MCF 10A (cell line): ENCODE measurements around the gene LMCD1. TPM values are rescaled to one million over a fixed set of nuclear protein-coding genes. Genes with fewer than 3 reads are reported as not detected.
A peak's percentile ranks its signal among the peaks of the same experiment; 100 is the strongest.

Experiments
- BruUV-seq: library from RNA; stranded (reverse); fragments of 400-500 nt; replicated peaks from 2 replicates; lab custom pipeline; 2021; lab: Mats Ljungman, UMichigan
- CTCF ChIA-PET: fragments of 300-600 bp; sonication (Branson Sonifier 250); formaldehyde crosslinking; extraction: SDS; loops from one replicate; lab custom pipeline; 2021; ENCODE audit warnings: antibody characterized with exemption, inconsistent platforms; lab: Yijun Ruan, JAX
- POLR2A ChIA-PET: fragments of 300-600, 350-650 bp; sonication (Branson Sonifier 250); formaldehyde crosslinking; extraction: SDS; loops from one replicate; lab custom pipeline; 2020; ENCODE audit warnings: antibody characterized with exemption, inconsistent platforms; lab: Yijun Ruan, JAX
- DNase-seq: peaks from one replicate; pipeline ENCODE4 v3.0.0-alpha.2; 2018; ENCODE audit not compliant: unreplicated experiment
- H3K27ac Mint-ChIP-seq: one replicate; pipeline ENCODE4 v1.8.0; 2022; ENCODE audit warnings: mild to moderate bottlenecking, low read depth, mixed read lengths; ENCODE audit not compliant: unreplicated experiment
- H3K27me3 Mint-ChIP-seq: one replicate; pipeline ENCODE4 v1.8.0; 2022; ENCODE audit warnings: mixed read lengths; ENCODE audit not compliant: insufficient read depth, unreplicated experiment
- H3K36me3 Mint-ChIP-seq: one replicate; pipeline ENCODE4 v1.8.0; 2022; ENCODE audit warnings: mild to moderate bottlenecking, moderate library complexity, mixed read lengths; ENCODE audit not compliant: insufficient read depth, unreplicated experiment
- H3K4me1 Mint-ChIP-seq: one replicate; pipeline ENCODE4 v1.8.0; 2022; ENCODE audit warnings: mixed read lengths; ENCODE audit not compliant: insufficient read depth, unreplicated experiment
- H3K4me3 Mint-ChIP-seq: one replicate; pipeline ENCODE4 v1.8.0; 2022; ENCODE audit warnings: mild to moderate bottlenecking, moderate library complexity, mixed read lengths; ENCODE audit not compliant: unreplicated experiment
- H3K9me3 Mint-ChIP-seq: one replicate; pipeline ENCODE4 v1.8.0; 2022; ENCODE audit warnings: mixed read lengths; ENCODE audit not compliant: unreplicated experiment
- intact Hi-C: fragments of 100-400 bp; cut with micrococcal nuclease; formaldehyde crosslinking; loops from 2 replicates; pipeline ENCODE4 v1.14.1; 2022
- total RNA-seq: library from RNA; stranded (reverse); gene quantifications from 2 replicates; pipeline ENCODE4 v1.2.3, GENCODE V29; 2022
- TF ChIP-seq, protein P1 (sequence below): fragments of 200-600 bp; IDR thresholded peaks from one replicate; pipeline ENCODE4 v1.8.0; 2022; ENCODE audit warnings: antibody characterized with exemption, mild to moderate bottlenecking; ENCODE audit not compliant: unreplicated experiment

LMCD1 gene
- total RNA-seq, 1 experiment from 2014 or later: 0.63 TPM

DNA sequence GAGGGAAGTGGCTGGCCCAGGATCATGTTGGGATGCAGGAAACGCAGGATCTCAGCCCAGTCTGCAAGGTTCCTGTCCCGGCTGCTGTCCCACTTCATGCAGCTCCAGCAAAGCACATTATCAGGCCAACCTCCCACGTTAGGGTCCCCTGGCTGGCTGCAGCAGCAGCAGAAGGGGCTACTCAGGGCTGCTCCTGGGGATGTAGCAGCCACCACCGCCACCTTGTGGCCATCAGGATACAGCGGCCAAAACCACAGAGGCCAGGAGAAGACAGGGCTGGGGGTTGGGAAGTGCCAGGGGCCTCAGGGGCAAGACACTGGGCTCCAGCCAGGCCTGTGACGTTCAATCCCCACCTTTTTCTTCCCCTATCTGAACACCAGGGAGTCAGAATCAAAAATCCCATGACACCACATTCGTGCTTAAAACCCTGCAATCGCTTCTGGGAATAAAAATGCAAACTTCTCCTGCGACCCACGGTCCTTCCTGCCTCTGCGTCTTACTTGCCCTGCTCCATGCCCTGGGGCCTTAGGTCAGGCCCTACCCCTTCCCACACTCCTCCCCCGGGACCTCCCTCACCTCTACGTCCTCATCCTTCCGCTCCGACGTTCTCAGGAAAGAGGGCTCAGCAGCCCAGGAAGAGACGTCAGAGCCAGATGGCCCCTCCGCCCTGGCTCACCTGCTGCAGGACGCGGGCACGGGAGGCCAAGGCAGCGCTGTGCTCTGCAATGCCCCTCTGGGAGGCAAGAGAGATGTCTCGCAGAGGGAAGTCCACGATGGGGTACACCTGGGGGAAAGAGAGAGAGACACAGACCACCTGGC lies 121.5 kb downstream of the LMCD1 start:
- Mint-ChIP-seq H3K27me3 (no peaks in the 10 kb centered on the region), H3K4me3 (no peak overlapping the region), H3K36me3 (no peaks in the 10 kb centered on the region), H3K9me3 (no peaks in the 10 kb centered on the region), H3K27ac (no peak overlapping the region), H3K4me1 (peaks cover 11% of the 10 kb centered on the region)
- peak; percentile 68 for DNase-seq
- TF ChIP-seq, protein P1, sequence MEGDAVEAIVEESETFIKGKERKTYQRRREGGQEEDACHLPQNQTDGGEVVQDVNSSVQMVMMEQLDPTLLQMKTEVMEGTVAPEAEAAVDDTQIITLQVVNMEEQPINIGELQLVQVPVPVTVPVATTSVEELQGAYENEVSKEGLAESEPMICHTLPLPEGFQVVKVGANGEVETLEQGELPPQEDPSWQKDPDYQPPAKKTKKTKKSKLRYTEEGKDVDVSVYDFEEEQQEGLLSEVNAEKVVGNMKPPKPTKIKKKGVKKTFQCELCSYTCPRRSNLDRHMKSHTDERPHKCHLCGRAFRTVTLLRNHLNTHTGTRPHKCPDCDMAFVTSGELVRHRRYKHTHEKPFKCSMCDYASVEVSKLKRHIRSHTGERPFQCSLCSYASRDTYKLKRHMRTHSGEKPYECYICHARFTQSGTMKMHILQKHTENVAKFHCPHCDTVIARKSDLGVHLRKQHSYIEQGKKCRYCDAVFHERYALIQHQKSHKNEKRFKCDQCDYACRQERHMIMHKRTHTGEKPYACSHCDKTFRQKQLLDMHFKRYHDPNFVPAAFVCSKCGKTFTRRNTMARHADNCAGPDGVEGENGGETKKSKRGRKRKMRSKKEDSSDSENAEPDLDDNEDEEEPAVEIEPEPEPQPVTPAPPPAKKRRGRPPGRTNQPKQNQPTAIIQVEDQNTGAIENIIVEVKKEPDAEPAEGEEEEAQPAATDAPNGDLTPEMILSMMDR: peak; percentile 93
- intact Hi-C loops: loop anchor here (1.0 to 10.0 kb wide), 2 partner anchors 181 to 298 kb away; no protein-coding TSS in a partner anchor
- POLR2A ChIA-PET: no interaction called here
- CTCF ChIA-PET: interaction anchor here (0.5 to 7.2 kb wide), 17 partner anchors 13 to 572 kb away, joined by 3 to 79 read pairs (median 3); no protein-coding TSS in a partner anchor
- no TSS peak for BruUV-seq

DNA sequence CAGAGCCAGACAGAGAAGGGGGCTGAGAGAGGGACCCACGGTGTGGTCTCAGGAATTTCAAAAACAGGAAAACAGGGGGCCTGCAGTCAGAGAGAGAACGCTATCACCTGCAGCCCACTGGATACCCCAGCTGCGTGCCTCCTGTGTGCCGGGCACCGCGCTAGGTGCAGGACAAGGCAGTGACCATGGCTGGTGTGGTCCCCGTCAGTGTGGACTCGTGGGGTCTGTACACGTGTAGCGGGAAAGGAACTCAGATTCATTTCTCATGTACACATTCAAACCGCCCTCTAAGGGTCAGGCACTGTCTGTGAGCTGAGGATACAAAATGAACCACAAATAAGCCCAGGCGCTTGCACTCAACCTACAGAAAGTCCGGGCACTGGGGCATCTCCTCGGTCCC lies 122.1 kb downstream of the LMCD1 start:
- H3K4me3 Mint-ChIP-seq: no peak overlapping the region
- peaks cover 11% of the 10 kb centered on the region for H3K4me1 Mint-ChIP-seq
- CTCF ChIA-PET: interaction anchor here (0.6 to 7.2 kb wide), 3 partner anchors 181 to 473 kb away, joined by 3 to 79 read pairs (median 6); no protein-coding TSS in a partner anchor
- BruUV-seq: no TSS peak
- no peak overlapping the region for H3K27ac Mint-ChIP-seq
- H3K27me3 Mint-ChIP-seq: no peaks in the 10 kb centered on the region
- DNase-seq: no peak
- intact Hi-C loops: loop anchor here (1.0 to 10.0 kb wide), 2 partner anchors 181 to 299 kb away; no protein-coding TSS in a partner anchor
- POLR2A ChIA-PET: interaction anchor here (0.6 kb wide), 1 partner anchor 186 kb away, joined by 3 read pairs; no protein-coding TSS in a partner anchor
- no peaks in the 10 kb centered on the region for H3K9me3 Mint-ChIP-seq
- TF ChIP-seq, protein P1: no peak
- no peaks in the 10 kb centered on the region for H3K36me3 Mint-ChIP-seq

Other genes starting within 250 kb of the LMCD1 start
- gene SSUH2, start 143.0 kb downstream of the LMCD1 start, total RNA-seq: 0.32 and 0.51 TPM in 2 replicates
- gene CAV3, start 232.0 kb downstream of the LMCD1 start, total RNA-seq: not detected in 2 replicates